Caki2 (cell line): ENCODE data around the gene ODAD2. TPM values are rescaled to one million over a fixed set of nuclear protein-coding genes. Genes with fewer than 3 reads are reported as not detected.
A peak's percentile ranks its signal among the peaks of the same experiment; 100 is the strongest.
"Not testable (repeated sequence)": the region's sequence is repeated elsewhere in the genome, so short reads cannot be mapped to it uniquely, and the experiment has no call there.

Experiments
- DNase-seq: peaks from one replicate; pipeline ENCODE4 v3.0.0-alpha.2; 2015; ENCODE audit warnings: low read depth
- in situ Hi-C: cut with HindIII; loops from 2 replicates; pipeline ENCODE4 v1.10.0; 2016; ENCODE audit warnings: low sequenced_read_pairs, low pct_unique_long_range_greater_than_20kb, mixed read lengths
- total RNA-seq: library from RNA; depleted of rRNA; stranded (reverse); fragments of >200 nt; shearing (Covaris generic); gene quantifications from 2 replicates; pipeline ENCODE4 v1.2.3, GENCODE V29; 2014; ENCODE audit warnings: low replicate concordance; rRNA removed

The ODAD2 gene
- 0.30 TPM in 1 of 2 replicates, not detected in the other for total RNA-seq

DNA sequence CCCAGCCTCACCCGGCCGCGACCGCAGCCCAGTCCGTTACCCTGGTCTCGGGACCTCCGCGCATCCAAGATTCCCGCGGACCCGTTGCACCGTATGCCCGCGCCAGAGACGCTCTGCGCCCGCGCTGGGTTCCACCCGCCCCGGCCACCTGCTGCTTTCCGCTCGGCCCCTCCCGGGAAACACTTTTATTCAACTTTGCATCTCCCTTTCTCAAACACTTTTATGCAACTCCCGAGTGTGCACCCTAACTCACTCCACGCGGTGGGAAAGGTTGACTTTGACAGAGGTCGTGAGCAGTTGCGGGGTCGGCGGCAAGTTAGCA lies at the start of gene ODAD2:
ODAD2 (minus strand) TSS at position 126 of the 322 bp plus-strand sequence. CDS start 3,937 bp downstream, outside the sequence.
- no peak for DNase-seq
- in situ Hi-C loops = no loop called here

DNA sequence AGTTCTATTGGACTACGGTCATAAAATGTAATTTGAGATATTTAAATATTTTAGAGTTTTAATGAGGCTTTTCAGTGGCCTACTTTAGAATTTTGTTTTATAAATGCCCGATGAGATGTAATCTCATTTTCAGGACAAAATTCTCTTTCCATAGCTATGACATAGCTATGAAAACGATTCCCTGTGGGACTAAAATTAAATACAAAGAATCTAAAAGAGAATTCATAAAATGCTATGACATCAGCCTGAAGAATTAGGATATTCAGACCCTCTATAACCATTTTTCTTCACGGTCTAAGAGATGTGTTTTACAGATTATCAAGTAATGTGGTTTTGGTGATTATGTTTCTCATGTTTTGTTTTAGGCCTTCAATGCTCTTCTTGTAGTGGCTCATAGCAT lies 48.2 kb upstream of the ODAD2 start:
- in situ Hi-C loops = no loop called here
- DNase-seq = no peak

GRCh38 chr10:28046579-28046978 lies 47.7 kb upstream of the ODAD2 start:
- in situ Hi-C loops = no loop called here
- DNase-seq = no peak

GRCh38 chr10:28043941-28044340 lies 45.1 kb upstream of the ODAD2 start:
- in situ Hi-C loops = no loop called here
- DNase-seq = no peak

DNA sequence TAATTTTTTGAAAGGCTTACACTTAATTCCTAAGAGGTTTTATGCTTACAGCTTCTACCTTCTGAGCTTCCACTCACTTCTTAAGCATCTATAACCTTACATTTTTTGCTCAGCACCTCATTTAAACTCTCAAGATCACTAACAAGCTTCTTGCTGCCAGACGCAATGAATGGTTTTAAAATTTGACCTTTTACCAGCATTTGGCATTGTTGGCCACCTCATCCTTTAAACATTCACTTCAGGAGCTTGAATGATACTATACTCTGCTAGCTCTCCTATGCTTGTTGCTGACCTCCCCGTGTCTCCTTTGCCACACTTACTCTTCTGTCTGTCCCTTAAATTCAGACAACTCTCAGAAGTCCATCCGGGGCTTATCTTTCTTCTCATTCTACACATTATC lies 37.7 kb upstream of the ODAD2 start:
- no peak for DNase-seq
- in situ Hi-C loops = no loop called here

DNA sequence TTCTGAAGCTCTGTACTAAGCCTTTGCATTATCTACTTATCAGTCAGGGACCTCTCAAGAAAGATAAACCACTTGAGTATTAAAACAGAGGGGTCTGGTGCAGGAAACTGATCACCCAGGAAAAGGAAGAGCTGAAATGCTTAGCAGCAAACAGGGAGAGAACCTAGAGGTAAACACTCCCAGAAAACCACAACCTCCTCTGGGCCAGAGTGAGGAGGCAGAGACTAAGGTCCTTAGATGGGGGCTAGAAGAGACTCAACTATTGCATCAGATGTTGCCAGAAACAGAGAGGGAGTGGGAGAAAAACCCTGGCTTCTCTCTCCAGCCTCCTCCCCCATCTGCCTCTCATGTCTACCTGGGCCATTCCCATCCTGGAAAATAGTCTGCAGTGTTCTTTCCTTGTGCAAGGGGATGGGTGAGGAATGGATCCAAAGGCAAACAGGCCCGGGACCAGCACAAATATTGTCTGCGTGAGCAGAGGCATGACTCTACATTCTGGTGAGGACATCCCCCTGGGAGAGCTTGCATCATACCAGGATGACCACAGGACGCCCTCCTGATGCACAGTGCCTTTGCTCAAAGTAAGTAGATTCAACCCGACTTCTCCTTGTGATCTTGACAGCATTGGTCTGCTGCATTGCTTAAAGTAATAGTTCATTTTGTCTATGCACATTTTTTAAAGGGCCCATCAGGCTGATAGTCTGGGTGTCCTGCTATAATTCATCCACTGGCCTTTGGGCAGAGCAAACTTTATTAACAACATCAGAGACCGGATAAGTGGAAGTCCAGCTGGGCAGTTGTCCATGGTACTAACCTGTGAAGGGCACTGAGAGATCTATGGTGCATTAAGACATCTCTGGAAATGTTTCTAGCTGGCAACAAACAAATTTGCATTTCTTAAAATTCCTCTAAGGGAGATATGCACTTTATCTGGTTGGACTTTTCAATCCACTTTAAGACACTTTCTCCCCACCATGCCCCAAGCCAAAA lies 22.4 kb upstream of the ODAD2 start:
- in situ Hi-C loops = no loop called here
- no peak for DNase-seq

DNA sequence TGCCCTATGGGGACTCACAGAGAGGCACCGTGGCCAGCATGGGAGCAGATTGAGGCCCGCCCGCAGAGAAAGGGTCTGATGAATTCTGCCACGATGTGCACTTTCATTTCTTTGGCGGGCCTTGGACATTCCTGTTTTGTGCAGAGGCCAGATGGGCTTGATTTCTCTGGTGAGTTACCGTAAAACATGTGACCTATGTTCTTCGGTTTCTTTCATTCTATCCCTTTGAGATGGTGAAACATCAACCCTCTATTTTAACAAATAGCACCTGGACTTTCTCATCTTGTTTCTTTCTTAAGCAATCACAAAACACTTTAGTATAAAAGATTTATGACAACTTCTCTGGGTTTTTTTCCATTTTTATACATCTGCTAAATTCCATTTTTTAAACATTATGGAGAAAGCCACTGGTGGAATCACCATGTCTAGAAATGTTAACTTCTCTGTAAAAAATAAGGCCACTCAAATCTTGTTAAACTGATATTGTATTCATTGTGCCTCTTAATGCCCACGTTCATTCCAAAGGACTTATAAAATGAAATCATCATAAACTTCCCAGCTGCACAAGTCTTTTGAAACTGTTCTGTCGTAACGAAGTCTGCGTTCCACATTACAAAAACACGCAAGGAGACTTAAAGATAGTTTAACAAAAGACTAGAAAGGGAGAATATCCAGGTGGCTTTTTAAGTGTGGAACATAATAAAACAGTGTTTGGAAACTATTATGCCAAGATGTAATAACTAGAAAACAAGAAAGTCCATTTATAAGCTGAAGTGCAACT lies 21.4 kb upstream of the ODAD2 start:
- in situ Hi-C loops = no loop called here

DNA sequence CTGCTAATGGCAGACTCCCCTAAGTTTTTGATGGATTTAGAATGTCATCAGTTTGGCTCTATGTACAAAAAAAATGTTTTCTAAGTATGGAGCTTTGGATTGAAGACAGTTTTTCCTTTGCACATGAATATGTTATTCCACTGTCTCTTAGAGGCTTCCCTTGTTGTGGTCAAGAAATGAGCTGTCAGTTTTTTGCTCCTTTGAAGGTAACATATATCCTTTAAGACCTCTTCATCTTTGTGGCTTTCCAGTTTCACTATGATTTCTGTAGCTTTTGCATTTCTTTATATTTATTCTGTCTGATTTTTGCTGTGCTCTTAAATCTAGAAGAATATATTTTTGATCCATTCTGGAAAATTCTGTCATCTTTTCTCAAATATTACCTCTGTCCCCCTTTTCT lies 15.8 kb upstream of the ODAD2 start:
- in situ Hi-C loops = no loop called here
- DNase-seq = no peak

More for the DNA sequence above, 21.4 kb upstream of the ODAD2 start:
- no peak for DNase-seq

DNA sequence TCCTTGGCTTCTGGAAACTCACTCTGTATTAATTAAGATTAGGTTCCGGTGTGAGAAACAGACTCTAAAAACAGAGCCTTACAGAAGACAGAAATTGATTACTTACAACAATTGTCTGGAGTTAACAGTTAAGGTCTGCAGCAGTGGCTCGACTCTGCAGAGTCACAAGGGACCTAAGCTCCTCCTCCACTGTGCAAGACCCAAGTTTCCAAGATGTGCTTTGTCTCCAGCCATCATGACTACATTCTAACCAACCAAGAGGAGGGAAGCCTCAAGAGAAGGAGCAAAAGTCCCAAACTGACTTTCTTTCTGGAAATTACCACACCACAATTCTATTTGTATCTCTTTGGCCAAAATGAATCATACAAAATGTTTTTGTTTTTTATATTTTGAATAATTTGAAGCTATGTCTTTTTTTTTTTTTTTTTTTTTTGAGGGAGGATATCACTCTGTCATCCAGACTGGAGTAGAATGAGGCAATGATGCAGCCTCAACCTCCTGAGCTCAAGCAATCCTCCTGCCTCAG lies 14.2 kb upstream of the ODAD2 start:
- no peak for DNase-seq
- in situ Hi-C loops = no loop called here

DNA sequence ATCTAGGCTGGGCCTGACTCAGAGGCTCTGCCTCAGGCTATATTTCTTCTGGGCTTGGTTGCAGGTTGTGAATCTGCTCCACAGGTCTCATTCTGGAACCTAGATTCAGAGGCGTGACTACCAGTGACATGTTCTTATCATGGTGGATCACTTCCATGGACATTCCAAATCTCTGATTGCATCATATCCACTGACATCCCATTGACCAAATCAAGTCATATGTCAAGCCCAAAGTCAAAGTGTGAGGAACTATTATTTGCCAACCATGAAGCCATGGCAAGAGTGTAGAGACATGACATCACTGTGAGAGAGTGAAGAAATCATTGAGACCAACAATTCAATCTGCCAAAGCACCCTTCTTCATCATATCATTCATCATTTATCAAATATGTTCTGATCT lies 11.9 kb upstream of the ODAD2 start:
- in situ Hi-C loops = no loop called here
- no peak for DNase-seq

GRCh38 chr10:28008054-28008453 lies 9.2 kb upstream of the ODAD2 start:
- no peak for DNase-seq
- in situ Hi-C loops = no loop called here

DNA sequence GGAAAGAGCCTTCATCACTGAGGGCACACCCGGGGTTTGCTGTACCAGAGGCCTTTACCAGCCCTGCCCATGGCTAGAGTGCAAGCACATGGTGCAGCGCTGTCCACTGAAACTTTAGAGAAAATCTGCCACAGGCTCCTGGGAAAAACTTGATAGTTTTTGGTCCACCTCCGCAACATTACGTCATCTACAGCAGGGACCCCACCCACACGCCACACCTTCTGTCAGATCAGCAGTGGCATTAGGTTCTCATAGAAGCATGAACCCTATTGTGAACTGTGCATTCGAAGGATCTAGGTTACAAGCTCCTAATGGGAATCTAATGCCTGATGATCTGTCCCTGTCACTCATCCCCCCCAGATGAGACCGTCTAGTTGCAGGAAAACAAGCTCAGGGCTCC lies 2.5 kb upstream of the ODAD2 start:
- in situ Hi-C loops = no loop called here
- DNase-seq = no peak

- in situ Hi-C loops = no loop called here
- peak; percentile 38 for DNase-seq
Measured at GRCh38 chr10:27998178-27998953, 513 bp downstream of the ODAD2 start.

DNA sequence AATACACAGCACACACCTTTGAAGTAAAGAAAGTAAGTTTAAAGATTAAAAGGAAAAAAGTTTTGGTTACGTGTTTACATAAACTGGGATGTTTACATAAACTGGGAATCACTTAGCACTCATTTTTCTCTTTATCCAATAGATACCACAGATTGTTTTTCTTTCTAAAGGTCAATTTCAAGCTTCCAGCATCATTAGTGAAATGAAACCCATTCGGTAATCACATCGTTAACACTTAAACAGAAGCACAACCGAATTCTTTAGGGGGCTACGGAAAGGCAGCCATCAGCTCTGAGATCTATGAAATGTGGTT lies 1.1 kb downstream of the ODAD2 start:
- DNase-seq = no peak
- in situ Hi-C loops = no loop called here

DNA sequence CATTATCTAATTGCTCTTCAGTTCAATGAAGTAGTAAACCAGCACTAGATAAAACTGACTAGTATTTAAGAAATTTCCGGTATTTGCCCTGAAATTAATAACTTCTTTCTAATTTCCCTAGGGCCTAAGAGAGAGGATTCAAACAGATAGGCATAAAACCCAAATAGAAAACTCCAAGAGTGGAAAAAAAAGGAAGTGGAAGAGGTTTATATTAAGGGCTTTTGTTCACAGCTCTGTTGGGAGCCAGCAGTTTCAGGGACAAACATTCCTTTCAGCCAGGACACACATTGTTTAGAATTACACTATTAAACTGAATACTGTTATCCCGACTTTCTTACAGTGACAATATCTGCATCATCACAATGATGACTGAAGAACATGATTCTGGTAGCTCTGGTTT lies 3.6 kb downstream of the ODAD2 start:
- DNase-seq = no peak
- in situ Hi-C loops = no loop called here

DNA sequence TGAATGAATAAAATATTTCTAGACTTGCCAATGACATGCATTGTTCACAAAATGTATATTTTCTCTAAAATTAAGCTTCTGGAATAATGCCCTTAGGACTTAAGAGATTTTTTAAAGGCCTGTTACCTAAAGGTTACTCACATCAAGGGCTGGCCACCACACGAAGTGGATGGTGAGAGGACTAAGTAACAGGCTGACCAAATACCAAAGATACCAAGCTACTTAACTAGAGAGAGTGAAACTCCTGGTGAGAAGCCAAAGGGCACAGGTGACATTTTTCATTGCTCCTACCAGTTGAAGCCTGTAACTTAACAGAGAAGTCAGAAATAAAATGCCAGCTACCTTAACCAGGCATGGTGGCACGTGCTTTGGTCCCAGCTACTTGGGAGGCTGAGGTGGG lies 9.5 kb downstream of the ODAD2 start:
- in situ Hi-C loops, DNase-seq: not testable (repeated sequence)

- DNase-seq = no peak
- in situ Hi-C loops = no loop called here
Measured at GRCh38 chr10:27986821-27987220, 12.1 kb downstream of the ODAD2 start.

GRCh38 chr10:27982875-27983543 lies 15.9 kb downstream of the ODAD2 start:
- in situ Hi-C loops = no loop called here

More at GRCh38 chr10:27982875-27983543, 15.9 kb downstream of the ODAD2 start:
- DNase-seq = no peak
